IMR-90 (cell line): ENCODE results near the gene SRD5A1. TPM values are rescaled to one million over a fixed set of nuclear protein-coding genes. Genes with fewer than 3 reads are reported as not detected.
"Not testable (repeated sequence)": the region's sequence is repeated elsewhere in the genome, so short reads cannot be mapped to it uniquely, and the experiment has no call there.

ENCODE experiments used
- ATAC-seq: fragments of 200-7000 bp; cut with Tn5 transposase; 2 replicates; pipeline ENCODE4 v1.9.1; 2020; ENCODE audit warnings: low read depth, mild to moderate bottlenecking, moderate library complexity
- BruUV-seq: library from RNA; stranded (reverse); fragments of 400-500 nt; replicated peaks from 2 replicates; lab custom pipeline; 2021; lab: Mats Ljungman, UMichigan
- CTCF ChIA-PET: fragments of 300-600 bp; formaldehyde crosslinking; extraction: SDS; loops from one replicate; lab custom pipeline; 2021; ENCODE audit warnings: antibody characterized with exemption; lab: Yijun Ruan, JAX
- POLR2A ChIA-PET: fragments of 300-600 bp; sonication (Branson Sonifier 250); formaldehyde crosslinking; loops from one replicate; lab custom pipeline; 2022; ENCODE audit warnings: antibody characterized with exemption; ENCODE audit not compliant: unreplicated experiment; lab: Charles Lee
- DNase-seq: peaks from one replicate; pipeline ENCODE4 v3.0.0; 2013
- H2AFZ ChIP-seq: replicated peaks from 2 replicates; pipeline ENCODE3; 2013; ENCODE audit warnings: low read length, mild to moderate bottlenecking; ENCODE audit not compliant: poor library complexity
- H2AK5ac ChIP-seq: 2 replicates; pipeline ENCODE4 v1.6.1; 2013; ENCODE audit warnings: low read depth, low read length, inconsistent platforms
- H2AK9ac ChIP-seq: replicated peaks from 2 replicates; pipeline ENCODE3; 2013; ENCODE audit warnings: mild to moderate bottlenecking, low read depth, low read length, moderate library complexity; ENCODE audit not compliant: poor library complexity
- H2BK120ac ChIP-seq: 2 replicates; pipeline ENCODE4 v1.6.1; 2013; ENCODE audit warnings: low read depth, low read length, inconsistent platforms
- H2BK15ac ChIP-seq: 3 replicates; pipeline ENCODE4 v1.6.1; 2013; ENCODE audit warnings: low read depth, low read length, inconsistent platforms
- H2BK20ac ChIP-seq: 2 replicates; pipeline ENCODE4 v1.6.1; 2013; ENCODE audit warnings: low read depth, mild to moderate bottlenecking, inconsistent platforms, low read length, moderate library complexity
- H2BK5ac ChIP-seq: 2 replicates; pipeline ENCODE4 v1.6.1; 2013; ENCODE audit warnings: mild to moderate bottlenecking, low read depth, low read length, inconsistent platforms; ENCODE audit not compliant: poor library complexity, severe bottlenecking
- H3K14ac ChIP-seq: replicated peaks from 2 replicates; pipeline ENCODE4 v1.6.1; 2013; ENCODE audit warnings: low read depth, low read length, inconsistent platforms
- H3K18ac ChIP-seq: 2 replicates; pipeline ENCODE4 v1.6.1; 2013; ENCODE audit warnings: low read depth, low read length, control low read depth
- H3K23ac ChIP-seq: 2 replicates; pipeline ENCODE4 v1.6.1; 2013; ENCODE audit warnings: low read depth, low read length, inconsistent platforms
- H3K27ac ChIP-seq: 2 replicates; pipeline ENCODE4 v1.5.1; 2013; ENCODE audit warnings: mild to moderate bottlenecking, control low read depth, low read length; ENCODE audit not compliant: insufficient read depth
- H3K27me3 ChIP-seq: 2 replicates; pipeline ENCODE4 v1.6.1; 2013; ENCODE audit warnings: low read length; ENCODE audit not compliant: control insufficient read depth, insufficient read depth
- H3K36me3 ChIP-seq: 2 replicates; pipeline ENCODE4 v1.6.1; 2013; ENCODE audit warnings: low read length, mixed read lengths; ENCODE audit not compliant: control insufficient read depth, insufficient read depth
- H3K4ac ChIP-seq: 2 replicates; pipeline ENCODE4 v1.6.1; 2013; ENCODE audit warnings: low read depth, low read length, inconsistent platforms
- H3K4me1 ChIP-seq: 2 replicates; pipeline ENCODE4 v1.6.1; 2013; ENCODE audit warnings: low read length, mixed read lengths; ENCODE audit not compliant: control insufficient read depth, insufficient read depth
- H3K4me2 ChIP-seq: 2 replicates; pipeline ENCODE4 v1.6.1; 2013; ENCODE audit warnings: low read depth, mild to moderate bottlenecking, control low read depth, low read length, moderate library complexity
- H3K4me3 ChIP-seq: 2 replicates; pipeline ENCODE4 v1.5.1; 2013; ENCODE audit warnings: low read depth, mild to moderate bottlenecking, control low read depth, low read length, moderate library complexity; ENCODE audit not compliant: insufficient read depth
- H3K56ac ChIP-seq: 2 replicates; pipeline ENCODE4 v1.6.1; 2013; ENCODE audit warnings: low read length, inconsistent platforms; ENCODE audit not compliant: insufficient read depth; ENCODE audit errors: extremely low read depth
- H3K79me1 ChIP-seq, 2 experiments: 2 replicates each; pipeline ENCODE4 v1.6.1; 2013; ENCODE audit warnings: low read length in 2 of 2, inconsistent platforms in 1 of 2, low read depth in 1 of 2
- H3K9ac ChIP-seq: 2 replicates; pipeline ENCODE4 v1.6.1; 2013; ENCODE audit warnings: low read depth, low read length, control low read depth
- H3K9me1 ChIP-seq: 2 replicates; pipeline ENCODE4 v1.6.1; 2013; ENCODE audit warnings: low read length, inconsistent platforms; ENCODE audit not compliant: insufficient read depth
- H3K9me3 ChIP-seq: 2 replicates; pipeline ENCODE4 v1.6.1; 2013; ENCODE audit warnings: low read length; ENCODE audit not compliant: control insufficient read depth, insufficient read depth
- H4K20me1 ChIP-seq: 2 replicates; pipeline ENCODE4 v1.6.1; 2013; ENCODE audit warnings: low read length, inconsistent platforms; ENCODE audit not compliant: insufficient read depth
- H4K5ac ChIP-seq: 2 replicates; pipeline ENCODE4 v1.6.1; 2013; ENCODE audit warnings: mild to moderate bottlenecking, low read depth, low read length, control low read depth
- H4K8ac ChIP-seq, 2 experiments: 2 replicates each; pipeline ENCODE4 v1.6.1; 2013; ENCODE audit warnings: low read depth in 2 of 2, low read length in 2 of 2, control low read depth in 1 of 2, inconsistent platforms in 1 of 2
- H4K91ac ChIP-seq: 2 replicates; pipeline ENCODE4 v1.6.1; 2013; ENCODE audit warnings: low read depth, low read length, inconsistent platforms; ENCODE audit not compliant: insufficient read depth
- WGBS, 2 experiments: methylation state at CpG; one replicate each; pipeline versions ENCODE4 v1.1.5 to v1.1.7; 2013; ENCODE audit warnings: missing lambda C conversion rate in 2 of 2; ENCODE audit not compliant: insufficient read length in 1 of 2; ENCODE audit errors: extremely low coverage in 2 of 2; 5-methylcytosine and 5-hydroxymethylcytosine counted together
- dilution Hi-C: fragments of 300-500 bp; cut with HindIII; formaldehyde crosslinking; loops from one replicate; pipeline ENCODE4 v1.14.3; 2018; ENCODE audit warnings: low sequenced_read_pairs; ENCODE audit not compliant: unreplicated experiment
- in situ Hi-C: fragments of 300-500 bp; cut with MboI; formaldehyde crosslinking; loops from 3 replicates; pipeline ENCODE4 v1.14.3; 2019; ENCODE audit warnings: low sequenced_read_pairs, inconsistent platforms, mixed read lengths
- intact Hi-C: fragments of 100-400 bp; cut with micrococcal nuclease; formaldehyde crosslinking; loops from 2 replicates; pipeline ENCODE4 v1.10.0; 2022
- polyA plus RNA-seq, 3 experiments: library from polyadenylated mRNA; depleted of rRNA; stranded (reverse); fragments of >200 nt; gene quantifications; 2 replicates each; pipeline ENCODE4 v1.2.3, GENCODE V29; 2012; ENCODE audit warnings: low replicate concordance in 1 of 3
- total RNA-seq: library from RNA; depleted of rRNA; stranded (reverse); fragments of >200 nt; gene quantifications from 2 replicates; pipeline ENCODE4 v1.2.3, GENCODE V29; 2012

The SRD5A1 gene
- total and polyA plus RNA-seq, 2 of the 4 experiments (the other 2 are of a cell fraction): 6.3 to 18.2 TPM

GRCh38 chr5:6668717-6669116 is 35.5 kb downstream of the SRD5A1 start:
- H3K4me1 ChIP-seq, ATAC-seq, H4K91ac ChIP-seq, H3K18ac ChIP-seq, H2AK5ac ChIP-seq, DNase-seq, H3K23ac ChIP-seq, H3K4ac ChIP-seq, H3K9ac ChIP-seq, H2BK120ac ChIP-seq, H4K20me1 ChIP-seq, H3K27me3 ChIP-seq, dilution Hi-C loops, H4K5ac ChIP-seq, in situ Hi-C loops, H2BK15ac ChIP-seq, BruUV-seq, H3K9me1 ChIP-seq, H2AFZ ChIP-seq, H2BK5ac ChIP-seq, H3K4me2 ChIP-seq, H3K14ac ChIP-seq, intact Hi-C loops, H3K79me1 ChIP-seq, H3K4me3 ChIP-seq, POLR2A ChIA-PET, H2BK20ac ChIP-seq, H3K27ac ChIP-seq, CTCF ChIA-PET, H3K56ac ChIP-seq, H3K9me3 ChIP-seq, H4K8ac ChIP-seq, H2AK9ac ChIP-seq: not testable (repeated sequence)
- peaks cover 12% of the 10 kb centered on the region for H3K36me3 ChIP-seq
- 44% methylated on average over 3 of the region's 9 CpGs; no CpG with 5 or more reads in 1 of the 2 experiments for WGBS, 2 experiments
